Measurements from ENCODE around the gene HJURP.

HJURP gene

DNA sequence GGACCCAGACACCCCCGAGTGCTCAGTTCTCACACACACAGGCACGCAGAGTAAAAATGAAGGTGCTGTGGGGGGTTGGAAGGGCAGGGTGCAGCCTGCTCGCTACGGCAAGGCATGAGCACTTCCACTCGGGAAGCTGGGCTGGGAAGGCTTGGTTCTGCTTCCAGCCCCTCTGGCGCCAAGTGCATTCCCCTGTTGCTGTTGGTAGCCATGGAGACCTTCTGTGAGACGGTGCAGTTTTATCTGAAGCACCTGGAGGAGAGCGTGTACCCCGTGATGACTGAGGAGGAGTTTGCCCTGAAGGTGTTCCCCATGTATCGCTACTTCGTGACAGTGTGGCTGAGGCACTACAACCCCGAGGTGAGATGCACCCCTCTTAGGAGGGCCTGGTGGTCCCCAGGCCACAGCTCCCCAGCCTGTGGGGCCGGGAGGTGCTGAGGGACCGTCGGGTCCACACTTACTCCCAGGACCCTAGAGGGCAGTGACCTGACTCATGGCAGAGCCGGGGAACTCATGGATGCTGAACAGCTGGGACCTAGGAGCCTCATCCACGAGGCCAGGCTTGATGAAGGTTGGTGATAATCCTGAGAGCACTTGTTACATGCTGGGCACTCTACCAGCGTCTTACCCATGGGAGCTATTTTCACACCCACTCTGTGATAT, 60.7 kb downstream of the HJURP start:
- no peak for DNase-seq (ENCODE audit: low read depth)

DNA sequence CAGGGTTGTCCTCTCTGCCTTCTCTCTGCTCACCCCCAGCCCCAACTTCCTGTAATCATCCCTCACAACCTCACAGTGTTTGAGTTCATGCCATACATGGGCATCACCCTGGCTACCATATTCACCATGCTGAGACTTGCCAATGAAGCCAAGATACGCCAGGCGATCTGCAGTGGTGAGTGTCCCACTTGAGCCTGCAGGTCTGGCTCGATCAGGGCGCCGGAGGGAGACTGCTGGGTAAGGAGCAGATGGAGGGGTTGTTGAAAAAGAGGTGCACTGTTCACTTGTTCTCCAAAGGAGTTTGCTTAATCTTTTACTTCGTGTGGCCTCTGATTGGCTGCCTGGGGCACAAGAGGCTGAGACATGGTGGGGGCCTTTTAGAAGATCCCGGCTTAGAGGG, 61.6 kb downstream of the HJURP start:
- DNase-seq (ENCODE audit: low read depth), result no peak

DNA sequence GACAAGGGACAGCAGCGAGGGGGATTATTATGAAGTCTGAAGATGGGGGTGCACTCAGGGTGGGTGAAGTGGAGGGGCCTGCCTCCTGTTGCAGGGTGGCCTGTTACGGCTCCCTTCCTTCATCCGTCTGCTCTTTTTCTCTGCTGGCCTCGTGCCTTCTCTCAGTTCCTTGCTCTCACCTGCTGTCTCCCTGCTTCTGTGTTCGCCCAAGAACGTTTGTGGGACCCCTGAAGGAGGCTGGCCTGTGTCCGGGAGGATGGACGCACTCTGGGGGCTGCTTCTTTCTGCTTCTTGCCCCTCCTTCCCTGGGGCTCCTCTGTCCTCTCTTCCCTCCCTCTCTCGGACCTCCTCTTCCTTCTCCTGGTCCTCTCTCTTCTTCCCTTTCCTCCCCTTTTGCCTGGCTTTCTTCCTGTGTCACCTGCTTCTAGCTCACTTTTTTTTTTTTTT, 62.4 kb downstream of the HJURP start:
- no peak for DNase-seq (ENCODE audit: low read depth)

DNA sequence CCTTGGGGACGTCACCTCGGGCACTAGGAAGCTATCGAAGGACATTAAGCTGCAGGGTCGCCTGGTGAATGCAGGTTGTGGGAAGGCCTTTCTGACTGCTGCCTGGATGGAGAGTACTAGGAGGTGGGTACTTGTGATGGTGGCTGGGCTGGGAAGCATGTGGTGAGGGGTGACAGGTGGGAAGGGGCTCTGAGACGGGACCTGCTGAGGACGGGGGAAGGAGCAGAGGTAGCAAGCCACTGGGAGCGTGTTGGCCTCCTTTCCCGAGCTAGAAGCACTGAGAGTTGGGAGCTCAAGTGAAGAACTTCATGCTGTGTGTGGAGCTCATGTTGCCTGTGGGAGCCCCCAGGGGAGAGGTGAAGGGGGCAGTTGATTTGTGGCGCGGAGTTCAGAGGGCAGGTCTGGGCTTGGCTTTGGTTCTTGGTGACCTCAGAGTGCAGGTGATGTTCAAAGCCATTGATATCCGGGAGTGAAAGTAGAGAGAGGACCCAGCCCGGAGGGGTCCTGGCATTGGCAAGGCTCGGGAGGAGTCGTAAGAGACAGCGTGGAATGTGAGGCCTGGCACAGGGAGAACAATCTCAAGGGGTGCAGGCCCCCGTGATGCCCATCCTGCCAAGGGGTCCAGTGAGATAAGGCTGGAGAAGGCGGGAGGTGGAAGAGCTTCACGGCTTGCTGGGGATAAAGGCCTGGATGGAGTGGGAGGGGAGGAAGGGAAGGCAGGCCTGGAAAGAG, 63.0 kb downstream of the HJURP start:
- DNase-seq (ENCODE audit: low read depth), result no peak

DNA sequence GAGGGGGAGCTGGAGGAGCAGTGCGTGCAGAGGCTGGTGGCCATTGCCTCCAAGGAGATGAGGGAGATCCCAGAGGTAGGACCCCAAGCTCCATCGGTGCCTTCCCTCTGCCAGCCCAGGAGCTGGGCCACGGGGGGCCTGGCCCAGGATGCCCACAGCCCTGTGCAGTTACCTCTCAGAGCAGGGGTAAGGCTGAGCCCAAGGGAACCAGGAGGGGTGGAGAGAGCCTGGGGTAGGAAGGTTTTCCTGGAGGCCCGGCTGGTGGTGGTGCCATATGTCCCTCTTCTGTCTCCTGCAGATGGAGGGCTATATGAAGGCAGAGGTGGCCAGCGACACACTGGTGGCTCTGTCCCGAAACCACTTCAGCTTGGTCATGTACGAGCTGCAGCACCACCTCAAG, 64.8 kb downstream of the HJURP start:
- DNase-seq (ENCODE audit: low read depth), result no peak

Measured in T follicular helper cell (primary cell).